LHCN-M2 (cell line): ENCODE data around the gene SHISA9. TPM values are rescaled to one million over a fixed set of nuclear protein-coding genes. Genes with fewer than 3 reads are reported as not detected.
A peak's percentile ranks its signal among the peaks of the same experiment; 100 is the strongest.

ENCODE experiments used
- DNase-seq: peaks from one replicate; pipeline ENCODE4 v3.0.0-alpha.2; 2012; ENCODE audit warnings: low read depth
- total RNA-seq: library from RNA; depleted of rRNA; stranded (reverse); fragments of >200 nt; gene quantifications from 2 replicates; pipeline ENCODE4 v1.2.3, GENCODE V29; 2014

The SHISA9 gene
- total RNA-seq, 1 experiment from 2014 or later, result 14.6 TPM

- DNase-seq, result no peak
Observed at GRCh38 chr16:13067648-13068047, 166.2 kb downstream of the SHISA9 start.

DNA sequence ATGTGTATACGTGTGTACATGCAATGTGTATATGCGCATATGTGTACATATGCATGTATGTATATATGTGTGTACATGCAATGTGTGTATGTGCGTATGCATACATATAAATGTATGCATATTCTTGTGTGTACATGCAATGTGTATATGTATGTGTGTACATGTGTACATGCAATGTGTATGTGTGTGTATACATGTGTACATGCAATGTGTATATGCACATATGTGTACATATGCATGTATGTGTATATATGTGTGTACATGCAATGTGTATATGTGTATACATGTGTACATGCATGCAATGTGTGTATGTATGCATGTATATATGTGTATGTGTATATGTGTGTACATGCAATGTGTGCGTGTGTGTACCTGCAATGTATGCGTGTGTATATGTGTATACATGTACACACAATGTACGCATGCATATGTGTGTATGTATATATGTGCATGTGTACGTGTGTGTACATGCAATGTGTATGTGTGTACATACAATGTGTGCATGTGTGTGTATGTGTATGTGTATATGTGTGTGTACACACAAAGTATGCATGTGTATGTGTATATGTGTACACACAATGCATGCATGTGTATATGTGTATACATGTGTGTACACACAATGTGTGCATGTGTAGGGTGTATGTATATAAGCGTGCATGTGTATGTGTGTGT, 167.7 kb downstream of the SHISA9 start:
- DNase-seq, result no peak

- DNase-seq, result no peak
Observed at GRCh38 chr16:13070268-13070667, 168.9 kb downstream of the SHISA9 start.

GRCh38 chr16:13076878-13077277, 175.5 kb downstream of the SHISA9 start:
- DNase-seq, result no peak

DNA sequence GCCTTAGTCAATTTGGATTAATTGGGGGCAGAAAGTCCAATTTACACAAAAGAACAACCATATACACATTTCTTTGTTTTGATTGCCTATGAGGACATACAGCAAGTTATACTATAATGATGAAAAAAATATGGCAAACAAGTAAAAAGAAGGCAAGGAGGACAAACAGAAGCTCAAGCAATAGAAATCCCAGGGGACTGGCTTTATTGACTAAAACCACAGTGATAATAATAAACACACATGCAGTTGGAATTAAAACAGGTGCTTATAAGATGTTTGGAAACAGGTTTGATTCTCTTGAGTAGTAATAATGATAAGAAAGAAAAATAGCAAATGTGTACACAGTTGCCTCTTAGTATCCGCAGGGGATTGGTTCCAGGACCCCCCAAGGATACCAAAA, 176.4 kb downstream of the SHISA9 start:
- peak; percentile 69 for DNase-seq

DNA sequence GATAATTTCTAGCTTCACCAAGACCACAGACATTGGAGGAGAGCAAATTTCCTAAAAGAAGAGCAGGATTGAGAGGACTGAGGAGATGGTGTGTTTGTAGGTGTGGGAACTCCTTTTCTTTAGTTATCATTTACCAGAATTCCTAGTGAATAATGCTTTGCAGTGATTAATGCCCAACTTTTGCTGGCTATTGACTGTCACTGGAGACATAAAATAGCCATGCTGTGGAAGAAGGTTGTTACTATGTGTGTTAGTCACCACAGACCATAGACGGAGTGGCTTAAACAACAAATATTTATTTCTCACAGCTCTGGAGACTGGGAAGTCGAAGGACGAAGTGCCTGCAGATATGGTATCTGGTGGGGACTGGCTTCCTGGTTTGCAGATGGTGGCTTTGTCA, 179.1 kb downstream of the SHISA9 start:
- no peak for DNase-seq

DNA sequence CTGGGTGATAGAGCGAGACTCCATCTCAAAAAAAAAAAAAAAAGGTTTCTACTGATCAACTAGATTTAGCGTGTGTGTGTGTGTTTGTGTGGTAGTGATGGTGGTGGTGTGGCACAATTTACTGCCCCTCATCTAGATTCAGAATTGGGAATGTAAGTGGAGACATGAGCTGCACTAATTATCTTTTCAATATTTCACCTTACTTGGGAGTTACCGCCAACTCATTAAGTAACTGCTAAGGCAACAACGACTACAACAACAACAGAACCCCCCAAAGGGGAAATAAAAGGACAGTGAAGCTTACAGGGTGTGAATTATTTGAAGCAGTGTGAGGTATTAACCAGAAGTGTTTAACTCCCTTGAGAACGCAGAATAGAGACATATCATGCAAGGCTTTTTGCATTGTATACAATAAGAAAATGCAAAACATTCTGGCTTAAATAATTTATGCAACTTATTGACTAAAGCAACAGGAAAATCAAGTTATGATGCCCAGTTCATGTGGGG, 180.5 kb downstream of the SHISA9 start:
- no peak for DNase-seq

- DNase-seq, result no peak
Observed at GRCh38 chr16:13083681-13084080, 182.3 kb downstream of the SHISA9 start.

DNA sequence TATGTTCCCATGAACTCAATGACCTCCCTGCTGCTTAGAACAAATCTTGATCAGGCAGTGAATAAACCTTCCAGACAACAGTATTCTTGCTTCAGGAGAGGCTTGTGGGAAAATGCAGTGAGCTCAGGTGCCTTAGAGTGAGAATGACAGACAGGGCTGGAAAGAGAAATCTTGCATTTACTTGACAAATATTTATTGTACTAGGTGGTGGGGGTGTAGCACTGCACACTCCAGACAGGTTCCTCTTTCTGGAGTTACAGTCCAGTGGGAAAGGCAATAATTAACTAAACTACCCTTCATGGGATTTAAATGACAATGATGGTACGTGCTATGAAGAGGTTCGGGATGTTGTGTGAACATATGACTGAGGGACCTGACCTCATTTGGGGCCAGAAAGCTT, 182.9 kb downstream of the SHISA9 start:
- DNase-seq, result no peak

DNA sequence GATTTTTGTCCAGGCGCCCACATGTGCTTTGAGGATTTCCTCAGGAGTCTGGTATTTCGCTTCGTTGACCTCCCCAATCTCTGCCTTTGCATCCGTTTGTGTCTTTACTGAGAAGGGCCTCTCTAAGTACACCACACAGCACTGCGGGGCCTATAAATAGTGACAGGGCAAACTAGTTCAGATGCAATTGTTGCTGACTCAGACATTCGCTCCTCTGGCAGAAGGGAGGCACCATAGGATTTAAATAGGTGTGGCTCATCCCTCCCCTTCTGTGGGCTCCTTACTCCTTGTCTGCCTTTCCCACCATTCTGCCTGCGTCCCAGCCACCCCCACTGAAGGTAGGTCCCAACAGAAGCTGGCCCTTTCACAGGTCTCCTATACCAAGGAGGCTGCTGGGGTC, 192.3 kb downstream of the SHISA9 start:
- DNase-seq, result peak; percentile 71

GRCh38 chr16:13095061-13095460, 193.7 kb downstream of the SHISA9 start:
- DNase-seq, result no peak

- peak; percentile 84 for DNase-seq
Observed at GRCh38 chr16:13098536-13098935, 197.1 kb downstream of the SHISA9 start.

DNA sequence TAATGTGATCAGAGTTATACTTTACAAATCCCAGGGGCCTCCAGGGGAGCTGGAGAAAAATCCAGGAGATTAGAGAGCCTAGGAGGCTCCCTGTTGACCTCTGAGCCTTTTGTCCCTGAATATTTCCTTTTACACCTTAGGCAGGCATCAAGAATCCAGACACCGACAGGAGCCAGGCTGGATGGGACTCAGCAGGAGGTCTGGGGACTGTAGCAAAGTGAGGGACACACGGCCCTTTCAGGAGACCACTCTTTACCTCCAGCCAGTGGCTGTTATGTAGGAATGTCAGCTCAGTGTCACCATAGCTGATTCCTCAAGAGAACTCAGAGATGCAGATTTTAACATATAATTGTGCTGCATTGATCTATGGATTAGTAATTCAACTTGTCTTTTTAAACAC, 198.4 kb downstream of the SHISA9 start:
- DNase-seq, result no peak

GRCh38 chr16:13100970-13101369, 199.6 kb downstream of the SHISA9 start:
- DNase-seq, result no peak

GRCh38 chr16:13101828-13102227, 200.4 kb downstream of the SHISA9 start:
- DNase-seq, result no peak

DNA sequence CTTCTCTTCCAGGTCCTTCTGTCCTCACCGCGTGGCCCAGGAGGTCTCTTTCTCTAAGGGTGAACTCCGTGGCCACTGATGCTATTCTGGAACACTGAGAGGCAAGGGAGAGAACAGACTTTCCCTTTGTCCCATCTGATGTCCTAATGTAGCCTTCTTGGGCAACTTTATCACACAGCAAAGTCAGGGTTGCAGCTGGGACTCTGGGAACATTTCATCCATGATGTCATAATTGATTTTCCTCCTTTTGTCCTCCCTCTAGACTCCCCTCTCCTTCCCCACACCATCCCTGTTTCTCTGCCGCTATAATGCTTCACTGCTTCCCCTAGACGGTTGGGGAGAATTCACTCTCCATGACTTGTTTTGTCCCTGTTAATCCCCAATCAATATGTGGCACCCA, 201.0 kb downstream of the SHISA9 start:
- no peak for DNase-seq

DNA sequence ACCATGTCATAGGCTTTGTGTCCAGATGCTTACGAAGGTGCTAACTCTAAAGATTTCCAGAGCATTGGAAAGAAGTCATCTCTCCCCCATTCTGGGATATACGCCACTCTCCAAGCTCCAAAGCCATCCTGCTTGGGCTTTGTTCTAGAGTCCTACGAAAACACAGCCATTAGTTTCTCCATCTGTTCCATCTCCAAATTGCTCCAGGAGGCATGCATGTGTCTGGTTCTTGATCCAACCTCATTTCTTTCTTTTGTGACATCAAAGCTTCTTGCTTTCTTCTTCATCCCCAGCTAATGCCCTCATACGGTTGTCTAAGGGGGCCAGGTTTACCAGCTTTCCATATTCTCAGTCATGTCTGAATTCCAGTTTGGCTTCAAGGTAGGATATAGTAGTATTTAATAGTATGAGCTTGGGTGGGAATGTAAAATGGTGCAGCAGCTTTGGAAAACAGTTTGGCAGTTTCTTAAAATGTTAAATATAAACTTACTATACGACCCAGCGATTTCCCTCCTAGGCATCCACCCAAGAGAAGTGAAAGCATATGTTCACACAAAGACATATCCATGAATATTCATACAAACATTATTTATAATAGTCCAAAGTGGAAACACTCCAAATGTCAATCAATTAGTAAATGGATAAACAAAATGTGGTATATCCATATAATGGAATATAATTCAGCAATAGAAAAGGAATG, 202.6 kb downstream of the SHISA9 start:
- DNase-seq, result no peak

GRCh38 chr16:13104772-13105171, 203.4 kb downstream of the SHISA9 start:
- DNase-seq, result no peak

GRCh38 chr16:13105427-13105826, 204.0 kb downstream of the SHISA9 start:
- DNase-seq, result no peak

- no peak for DNase-seq
Observed at GRCh38 chr16:13106464-13106863, 205.1 kb downstream of the SHISA9 start.

DNA sequence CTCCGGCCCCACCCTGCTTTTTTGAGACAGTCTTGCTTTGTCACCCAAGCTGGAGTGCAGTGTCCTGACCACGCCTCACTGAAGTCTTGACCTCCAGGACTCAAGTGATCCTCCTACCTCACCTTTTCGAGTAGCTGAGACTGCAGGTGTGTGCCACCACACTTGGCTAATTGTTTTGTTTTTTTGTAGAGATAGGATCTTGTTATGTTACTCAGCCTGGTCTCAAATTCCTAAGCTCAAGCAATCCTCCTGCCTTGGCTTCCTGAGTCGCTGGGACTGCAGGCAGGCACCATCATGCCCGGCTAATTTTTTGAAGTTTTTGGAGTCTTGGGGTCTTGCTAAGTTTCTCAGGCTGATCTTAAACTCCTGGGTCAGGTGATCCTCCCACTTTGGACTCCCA, 206.7 kb downstream of the SHISA9 start:
- no peak for DNase-seq

GRCh38 chr16:13109171-13109570, 207.8 kb downstream of the SHISA9 start:
- peak; percentile 36 for DNase-seq

- peak; percentile 99 for DNase-seq
Observed at GRCh38 chr16:13110124-13110796, 208.9 kb downstream of the SHISA9 start.
